Body of pancreas (tissue), 4 donors: ENCODE measurements around the gene RNF213.

Source experiments
- POLR2A ChIP-seq, 3 donors: fragments of 450-650 bp; IDR thresholded peaks; one replicate each; pipeline ENCODE4 v1.6.1; 2016; ENCODE audit warnings: antibody characterized with exemption in 3 of 3, mild to moderate bottlenecking in 2 of 3
- TF ChIP-seq, protein P1 (sequence below), 7 experiments: fragments of 450-650 bp in 4 of 7; fragments of 200-600 bp in 3 of 7; sonication (generic) in 3 of 7; IDR thresholded peaks; one replicate each; pipeline ENCODE4 v1.5.1; 2016 to 2019; ENCODE audit warnings: antibody characterized with exemption in 7 of 7

DNA sequence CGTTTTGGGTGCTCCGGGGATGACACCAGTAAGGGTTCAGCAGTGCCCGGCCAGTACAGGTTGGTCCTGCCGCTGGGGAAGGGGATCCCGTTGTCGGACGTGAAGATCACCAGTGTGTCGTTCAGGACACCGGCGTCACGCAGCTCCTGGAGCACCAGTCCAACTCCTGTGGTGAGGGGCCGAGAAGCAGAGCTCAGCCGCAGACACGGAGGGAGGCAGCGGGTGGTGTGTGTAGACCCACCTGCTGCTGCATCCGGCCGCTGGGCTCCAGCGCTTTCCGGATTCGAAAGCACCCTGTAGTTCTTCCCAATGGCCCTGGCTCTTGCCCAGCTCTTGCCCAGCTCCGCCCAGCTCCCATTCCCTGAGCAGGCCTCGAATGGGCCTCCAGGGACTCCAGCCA is 48.5 kb upstream of the RNF213 start:
- TF ChIP-seq POLR2A (IDR thresholded peaks at IDR 0.05): no peak
- TF ChIP-seq, protein P1, sequence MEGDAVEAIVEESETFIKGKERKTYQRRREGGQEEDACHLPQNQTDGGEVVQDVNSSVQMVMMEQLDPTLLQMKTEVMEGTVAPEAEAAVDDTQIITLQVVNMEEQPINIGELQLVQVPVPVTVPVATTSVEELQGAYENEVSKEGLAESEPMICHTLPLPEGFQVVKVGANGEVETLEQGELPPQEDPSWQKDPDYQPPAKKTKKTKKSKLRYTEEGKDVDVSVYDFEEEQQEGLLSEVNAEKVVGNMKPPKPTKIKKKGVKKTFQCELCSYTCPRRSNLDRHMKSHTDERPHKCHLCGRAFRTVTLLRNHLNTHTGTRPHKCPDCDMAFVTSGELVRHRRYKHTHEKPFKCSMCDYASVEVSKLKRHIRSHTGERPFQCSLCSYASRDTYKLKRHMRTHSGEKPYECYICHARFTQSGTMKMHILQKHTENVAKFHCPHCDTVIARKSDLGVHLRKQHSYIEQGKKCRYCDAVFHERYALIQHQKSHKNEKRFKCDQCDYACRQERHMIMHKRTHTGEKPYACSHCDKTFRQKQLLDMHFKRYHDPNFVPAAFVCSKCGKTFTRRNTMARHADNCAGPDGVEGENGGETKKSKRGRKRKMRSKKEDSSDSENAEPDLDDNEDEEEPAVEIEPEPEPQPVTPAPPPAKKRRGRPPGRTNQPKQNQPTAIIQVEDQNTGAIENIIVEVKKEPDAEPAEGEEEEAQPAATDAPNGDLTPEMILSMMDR (IDR thresholded peaks at IDR 0.05): no peak
